Spleen (tissue), 7 donors: ENCODE measurements around the gene MRPS30.

Experiments used
- POLR2AphosphoS5 ChIP-seq, 3 donors: sonication (generic); formaldehyde crosslinking; IDR thresholded peaks; one replicate each; pipeline ENCODE4 v1.5.1; 2017; ENCODE audit warnings: antibody characterized with exemption in 3 of 3
- TF ChIP-seq, protein P1 (sequence below), 11 experiments: fragments of 200-600 bp in 7 of 11; fragments of 450-650 bp in 4 of 11; sonication (generic) in 4 of 11; IDR thresholded peaks in 8 of 11; conservative IDR thresholded peaks in 3 of 11; 1 replicate in 7 of 11; 2 replicates in 4 of 11; pipeline versions ENCODE4 v1.4.0 to v1.8.0; 2016 to 2021; ENCODE audit warnings: antibody characterized with exemption in 11 of 11, inconsistent platforms in 4 of 11, mild to moderate bottlenecking in 1 of 11
- donor health status: DM: no; HTN: no; CAD: no; lungs with moderate emphysema.
- donor health status: DM: no; HTN: no; CAD: no.
- donor health status: DM: no; HTN: no; CAD: no.

DNA sequence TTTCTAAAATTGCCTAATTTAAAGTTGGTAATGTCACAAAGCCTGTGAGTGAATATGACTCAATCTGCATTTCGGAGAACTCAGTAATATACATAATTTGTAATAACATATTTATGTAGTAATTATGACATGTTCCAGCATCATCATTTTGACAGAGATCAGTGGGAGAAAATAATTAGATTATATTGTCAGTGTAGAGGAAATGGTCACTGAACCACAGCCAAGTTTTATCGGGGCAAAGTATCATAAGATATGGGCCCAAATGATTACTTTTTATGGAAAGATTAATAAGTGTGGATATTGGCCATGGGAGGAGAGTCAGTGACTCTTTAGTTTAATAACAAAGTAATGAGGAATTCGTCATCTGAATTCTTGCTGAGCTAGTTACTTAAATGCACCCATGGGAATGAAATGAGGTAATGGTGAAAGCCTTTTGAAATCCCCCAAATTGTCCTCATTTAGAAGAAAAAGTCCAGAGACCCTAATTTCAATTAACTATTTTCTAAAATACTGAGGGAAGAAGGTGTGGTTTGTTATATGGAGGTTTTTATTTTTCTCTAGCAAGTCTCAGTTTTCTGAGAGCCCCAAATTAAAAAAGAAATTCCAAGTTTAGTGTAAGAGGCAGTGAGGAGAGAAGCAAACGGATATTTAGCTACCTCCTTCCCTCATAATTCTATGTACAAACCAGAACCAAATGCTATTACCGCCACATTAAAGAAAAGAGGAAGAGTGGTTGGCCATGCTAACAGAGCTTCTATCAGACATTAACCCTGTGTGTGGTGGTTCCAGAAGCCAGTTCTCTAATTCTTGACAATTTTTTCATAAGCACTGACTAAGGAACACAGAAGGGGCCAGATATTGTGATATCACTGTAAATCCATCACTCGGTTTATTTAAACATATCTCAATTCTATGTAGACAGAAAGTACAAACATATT is 37.7 kb upstream of the MRPS30 start:
- TF ChIP-seq, protein P1, sequence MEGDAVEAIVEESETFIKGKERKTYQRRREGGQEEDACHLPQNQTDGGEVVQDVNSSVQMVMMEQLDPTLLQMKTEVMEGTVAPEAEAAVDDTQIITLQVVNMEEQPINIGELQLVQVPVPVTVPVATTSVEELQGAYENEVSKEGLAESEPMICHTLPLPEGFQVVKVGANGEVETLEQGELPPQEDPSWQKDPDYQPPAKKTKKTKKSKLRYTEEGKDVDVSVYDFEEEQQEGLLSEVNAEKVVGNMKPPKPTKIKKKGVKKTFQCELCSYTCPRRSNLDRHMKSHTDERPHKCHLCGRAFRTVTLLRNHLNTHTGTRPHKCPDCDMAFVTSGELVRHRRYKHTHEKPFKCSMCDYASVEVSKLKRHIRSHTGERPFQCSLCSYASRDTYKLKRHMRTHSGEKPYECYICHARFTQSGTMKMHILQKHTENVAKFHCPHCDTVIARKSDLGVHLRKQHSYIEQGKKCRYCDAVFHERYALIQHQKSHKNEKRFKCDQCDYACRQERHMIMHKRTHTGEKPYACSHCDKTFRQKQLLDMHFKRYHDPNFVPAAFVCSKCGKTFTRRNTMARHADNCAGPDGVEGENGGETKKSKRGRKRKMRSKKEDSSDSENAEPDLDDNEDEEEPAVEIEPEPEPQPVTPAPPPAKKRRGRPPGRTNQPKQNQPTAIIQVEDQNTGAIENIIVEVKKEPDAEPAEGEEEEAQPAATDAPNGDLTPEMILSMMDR (IDR thresholded peaks at IDR 0.05 in 8 of 11, conservative IDR thresholded peaks at IDR 0.05 in 3 of 11), result no peak
- no peak for TF ChIP-seq POLR2AphosphoS5 (IDR thresholded peaks at IDR 0.05)
